OCI-LY3 (cell line): ENCODE measurements around the gene KREMEN1.

Experiments used
- H2AFZ ChIP-seq: fragments of 200-600, 300-600 bp; shearing (Covaris generic); 2 replicates; pipeline ENCODE4 v1.6.0; 2014; ENCODE audit warnings: antibody characterized with exemption, low read depth, low read length
- H3K27ac ChIP-seq: fragments of 200-600, 300-600 bp; sonication (generic); 2 replicates; pipeline ENCODE4 v1.5.1; 2014; ENCODE audit warnings: mild to moderate bottlenecking, low read length, moderate library complexity, mixed read lengths
- H3K27me3 ChIP-seq: fragments of 200-600, 300-600 bp; sonication (generic); 2 replicates; pipeline ENCODE4 v1.6.1; 2014; ENCODE audit warnings: low read depth, low read length, mixed read lengths
- H3K36me3 ChIP-seq: fragments of 200-600, 300-600 bp; sonication (generic); replicated peaks from 2 replicates; pipeline ENCODE3; 2014; ENCODE audit warnings: low read depth, low read length, mixed read lengths
- H3K4me1 ChIP-seq: fragments of 300-600, 200-600 bp; sonication (generic); 2 replicates; pipeline ENCODE4 v1.6.1; 2014; ENCODE audit warnings: low read length, mixed read lengths
- H3K4me2 ChIP-seq: fragments of 200-600, 300-600 bp; sonication (generic); 2 replicates; pipeline ENCODE4 v1.6.1; 2014; ENCODE audit warnings: low read length, mixed read lengths
- H3K4me3 ChIP-seq: fragments of 300-600, 200-600 bp; sonication (generic); 2 replicates; pipeline ENCODE4 v1.5.1; 2014; ENCODE audit warnings: antibody characterized with exemption, mild to moderate bottlenecking, low read length, moderate library complexity
- H3K79me2 ChIP-seq: fragments of 300-600, 200-600 bp; shearing (Covaris generic); 2 replicates; pipeline ENCODE4 v1.6.1; 2014; ENCODE audit warnings: mild to moderate bottlenecking, low read length, mixed read lengths
- H3K9ac ChIP-seq: fragments of 300-600, 200-600 bp; shearing (Covaris generic); 2 replicates; pipeline ENCODE4 v1.6.0; 2014; ENCODE audit warnings: mild to moderate bottlenecking, low read length, moderate library complexity
- H3K9me3 ChIP-seq: fragments of 200-600, 300-600 bp; shearing (Covaris generic); 2 replicates; pipeline ENCODE4 v1.6.1; 2014; ENCODE audit warnings: low read length, mixed read lengths; ENCODE audit not compliant: insufficient read depth
- H4K20me1 ChIP-seq: fragments of 200-600, 300-600 bp; sonication (generic); 2 replicates; pipeline ENCODE4 v1.6.1; 2016; ENCODE audit warnings: low read length, mixed read lengths; ENCODE audit not compliant: insufficient read depth
- CTCF ChIP-seq: fragments of 200-600, 300-600 bp; sonication (generic); IDR thresholded peaks from 2 replicates; pipeline ENCODE4 v1.5.1; 2014; ENCODE audit warnings: antibody characterized with exemption, low read length, low read depth
- EZH2phosphoT487 ChIP-seq: fragments of 200-600 bp; shearing (Covaris generic); IDR thresholded peaks from 2 replicates; pipeline ENCODE4 v1.6.1; 2018; ENCODE audit warnings: antibody characterized with exemption, mixed run types, low read depth

KREMEN1 gene

GRCh38 chr22:29211066-29211465 lies 138.2 kb downstream of the KREMEN1 start:
- TF ChIP-seq EZH2phosphoT487 (no peak), CTCF (no peak)
- H3K9me3 ChIP-seq: no peaks in the 10 kb centered on the region
- no peak overlapping the region for H2AFZ ChIP-seq
- no peaks in the 10 kb centered on the region for H4K20me1 ChIP-seq
- no peak overlapping the region for H3K9ac ChIP-seq
- no peaks in the 10 kb centered on the region for H3K36me3 ChIP-seq
- no peak overlapping the region for H3K4me2 ChIP-seq
- H3K27ac ChIP-seq: no peak overlapping the region
- H3K27me3 ChIP-seq: peaks cover 73% of the 10 kb centered on the region
- no peak overlapping the region for H3K4me3 ChIP-seq
- no peaks in the 10 kb centered on the region for H3K79me2 ChIP-seq
- peaks cover 5% of the 10 kb centered on the region; the same call in 1 of the 2 replicates for H3K4me1 ChIP-seq

- Histone ChIP-seq H3K79me2 (no peaks in the 10 kb centered on the region), H3K27me3 (peaks cover 69% of the 10 kb centered on the region), H3K27ac (no peak overlapping the region), H3K4me3 (no peak overlapping the region), H3K4me2 (no peak overlapping the region), H3K9ac (no peak overlapping the region), H3K36me3 (no peaks in the 10 kb centered on the region), H4K20me1 (no peaks in the 10 kb centered on the region), H3K9me3 (no peaks in the 10 kb centered on the region), H3K4me1 (peaks cover 9% of the 10 kb centered on the region; the same call in 1 of the 2 replicates), H2AFZ (no peak overlapping the region)
- no peak for TF ChIP-seq CTCF
- TF ChIP-seq EZH2phosphoT487: no peak
These were observed 138.6 kb downstream of the KREMEN1 start for GRCh38 chr22:29211466-29211865.

- no peak overlapping the region for H3K4me3 ChIP-seq
- no peaks in the 10 kb centered on the region for H4K20me1 ChIP-seq
- peaks cover 57% of the 10 kb centered on the region for H3K27me3 ChIP-seq
- H3K4me2 ChIP-seq: no peak overlapping the region
- H3K27ac ChIP-seq: no peak overlapping the region
- H2AFZ ChIP-seq: no peak overlapping the region
- no peaks in the 10 kb centered on the region for H3K9me3 ChIP-seq
- no peaks in the 10 kb centered on the region for H3K79me2 ChIP-seq
- H3K4me1 ChIP-seq: peaks cover 9% of the 10 kb centered on the region; the same call in 1 of the 2 replicates
- H3K9ac ChIP-seq: no peak overlapping the region
- TF ChIP-seq CTCF (no peak), EZH2phosphoT487 (no peak)
- H3K36me3 ChIP-seq: no peaks in the 10 kb centered on the region
These were observed 139.9 kb downstream of the KREMEN1 start for GRCh38 chr22:29212743-29213142.

GRCh38 chr22:29213493-29213892 lies 140.7 kb downstream of the KREMEN1 start:
- H4K20me1 ChIP-seq: no peaks in the 10 kb centered on the region

More at GRCh38 chr22:29213493-29213892, 140.7 kb downstream of the KREMEN1 start:
- Histone ChIP-seq H3K27me3 (peaks cover 54% of the 10 kb centered on the region), H3K79me2 (no peaks in the 10 kb centered on the region), H3K27ac (no peak overlapping the region), H3K9ac (no peak overlapping the region), H3K36me3 (no peaks in the 10 kb centered on the region), H3K4me2 (no peak overlapping the region), H2AFZ (no peak overlapping the region), H3K9me3 (no peaks in the 10 kb centered on the region), H3K4me1 (peaks cover 9% of the 10 kb centered on the region; the same call in 1 of the 2 replicates), H3K4me3 (no peak overlapping the region)
- TF ChIP-seq CTCF: no peak
- no peak for TF ChIP-seq EZH2phosphoT487
